ENCODE measurements around the gene SGTB. TPM values are rescaled to one million over a fixed set of nuclear protein-coding genes. Genes with fewer than 3 reads are reported as not detected.
A peak's percentile ranks its signal among the peaks of the same experiment; 100 is the strongest.

SGTB gene
- total RNA-seq, 1 donor from 2014 or later = 31.7 TPM

DNA sequence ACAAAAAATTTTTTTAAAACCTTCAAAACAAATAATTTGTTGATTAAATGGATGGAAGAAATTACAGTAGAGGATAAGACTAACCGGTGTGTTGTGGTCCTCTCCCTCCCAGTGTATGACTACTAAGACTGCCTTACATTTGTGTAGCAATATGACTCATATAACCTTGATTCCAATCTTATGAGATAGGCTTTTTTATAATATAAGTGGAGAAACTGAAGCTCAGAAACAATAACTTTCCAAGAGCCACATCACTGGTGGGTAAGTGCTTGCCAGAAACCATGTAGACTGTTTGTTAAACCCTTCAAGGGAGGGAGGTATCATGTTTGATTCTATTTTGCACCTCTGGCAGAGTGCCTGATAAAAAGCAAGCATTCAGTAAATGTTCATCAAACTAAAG lies 47.6 kb upstream of the SGTB start:
- H3K36me3 ChIP-seq (ENCODE audit: insufficient read depth, low read length) = no peaks in the 10 kb centered on the region
- H3K27me3 Mint-ChIP-seq (ENCODE audit: low read depth, unreplicated experiment) = no peaks in the 10 kb centered on the region
- H3K27me3 ChIP-seq (ENCODE audit: insufficient read depth, low read length) = no peaks in the 10 kb centered on the region
- no peak overlapping the region for H3K4me3 ChIP-seq (ENCODE audit: insufficient read depth, low read depth, low read length)
- H3K9me3 Mint-ChIP-seq (ENCODE audit: unreplicated experiment) = peaks cover 6% of the 10 kb centered on the region
- H3K79me2 ChIP-seq (ENCODE audit: insufficient read depth, low read length) = no peaks in the 10 kb centered on the region
- no peaks in the 10 kb centered on the region for H3K9me3 ChIP-seq (ENCODE audit: insufficient read depth, low read depth, low read length)
- peaks cover 18% of the 10 kb centered on the region for H3K4me1 ChIP-seq (ENCODE audit: insufficient read depth, low read length)
- H3K4me3 Mint-ChIP-seq (ENCODE audit: unreplicated experiment) = no peak overlapping the region
- H3K4me2 ChIP-seq (ENCODE audit: low read length) = peak overlapping the region; percentile 65
- H4K20me1 ChIP-seq (ENCODE audit: insufficient read depth, low read length) = no peaks in the 10 kb centered on the region
- H2AFZ ChIP-seq (ENCODE audit: low read depth, low read length) = no peak overlapping the region
- peak overlapping the region; percentile 80 for H3K27ac Mint-ChIP-seq (ENCODE audit: unreplicated experiment)
- H3K9ac ChIP-seq (ENCODE audit: low read length) = peak overlapping the region; percentile 51
- H3K27ac ChIP-seq (ENCODE audit: low read depth, low read length) = peak overlapping the region; percentile 82
- FAIRE-seq (peak; percentile 56), DNase-seq (ENCODE audit: low read depth) (peak; percentile 96)
- H3K4me1 Mint-ChIP-seq (ENCODE audit: low read depth, unreplicated experiment) = peaks cover 26% of the 10 kb centered on the region
- no peak for TF ChIP-seq CTCF (IDR thresholded peaks at IDR 0.05; ENCODE audit: insufficient read depth, low read depth, low read length)
- no peak for TF ChIP-seq EZH2 (IDR thresholded peaks at IDR 0.05; ENCODE audit: insufficient read depth, low read length)
- peaks cover 24% of the 10 kb centered on the region for H3K36me3 Mint-ChIP-seq (ENCODE audit: low read depth, unreplicated experiment)

DNA sequence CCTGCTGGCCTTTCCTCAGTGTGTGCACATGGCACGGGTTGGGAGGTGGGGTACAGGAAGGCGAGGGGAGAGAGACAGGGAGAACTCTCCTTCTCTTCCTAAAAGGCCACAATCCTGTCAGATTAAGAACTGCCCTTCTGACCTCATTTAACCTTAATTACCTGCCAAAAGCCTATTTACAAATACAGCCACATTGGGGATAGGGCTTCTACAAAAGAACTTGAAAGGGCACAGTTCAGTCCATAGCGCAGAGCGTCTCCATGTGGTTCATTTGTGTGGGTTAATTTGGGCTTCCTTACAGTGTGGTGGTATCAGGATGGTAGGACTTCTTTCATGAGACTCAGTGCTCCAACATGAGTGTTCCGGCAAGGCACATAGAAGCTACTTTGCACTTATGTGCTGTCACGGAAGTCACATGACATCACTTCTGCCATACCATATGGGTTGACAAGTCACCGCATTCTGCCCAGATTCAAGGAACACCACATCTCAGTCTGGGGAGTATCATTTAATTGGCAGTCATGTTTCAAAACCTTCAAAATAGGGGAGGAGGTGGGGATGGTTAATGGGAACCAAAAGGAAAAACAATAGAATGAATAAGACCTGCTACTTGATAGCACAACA lies 46.9 kb upstream of the SGTB start:
- Histone ChIP-seq H3K79me2 (ENCODE audit: insufficient read depth, low read length) (no peaks in the 10 kb centered on the region), H3K27me3 (ENCODE audit: insufficient read depth, low read length) (no peaks in the 10 kb centered on the region), H3K4me1 (ENCODE audit: insufficient read depth, low read length) (peaks cover 14% of the 10 kb centered on the region), H3K4me2 (ENCODE audit: low read length) (peak overlapping the region; percentile 29), H3K4me3 (ENCODE audit: insufficient read depth, low read depth, low read length) (no peak overlapping the region), H3K9ac (ENCODE audit: low read length) (peak overlapping the region; percentile 23), H4K20me1 (ENCODE audit: insufficient read depth, low read length) (no peaks in the 10 kb centered on the region), H3K9me3 (ENCODE audit: insufficient read depth, low read depth, low read length) (no peaks in the 10 kb centered on the region), H3K27ac (ENCODE audit: low read depth, low read length) (peak overlapping the region; percentile 72), H2AFZ (ENCODE audit: low read depth, low read length) (no peak overlapping the region), H3K36me3 (ENCODE audit: insufficient read depth, low read length) (no peaks in the 10 kb centered on the region)
- Mint-ChIP-seq H3K36me3 (ENCODE audit: low read depth, unreplicated experiment) (peaks cover 25% of the 10 kb centered on the region), H3K27ac (ENCODE audit: unreplicated experiment) (peak overlapping the region; percentile 80), H3K4me1 (ENCODE audit: low read depth, unreplicated experiment) (peaks cover 19% of the 10 kb centered on the region), H3K27me3 (ENCODE audit: low read depth, unreplicated experiment) (no peaks in the 10 kb centered on the region), H3K9me3 (ENCODE audit: unreplicated experiment) (peaks cover 6% of the 10 kb centered on the region), H3K4me3 (ENCODE audit: unreplicated experiment) (no peak overlapping the region)
- FAIRE-seq (no peak), DNase-seq (ENCODE audit: low read depth) (no peak)
- TF ChIP-seq EZH2 (IDR thresholded peaks at IDR 0.05; ENCODE audit: insufficient read depth, low read length) (no peak), CTCF (IDR thresholded peaks at IDR 0.05; ENCODE audit: insufficient read depth, low read depth, low read length) (no peak)

- Mint-ChIP-seq H3K4me3 (ENCODE audit: unreplicated experiment) (no peak overlapping the region), H3K9me3 (ENCODE audit: unreplicated experiment) (peaks cover 6% of the 10 kb centered on the region), H3K27ac (ENCODE audit: unreplicated experiment) (no peak overlapping the region), H3K27me3 (ENCODE audit: low read depth, unreplicated experiment) (no peaks in the 10 kb centered on the region), H3K36me3 (ENCODE audit: low read depth, unreplicated experiment) (peaks cover 28% of the 10 kb centered on the region), H3K4me1 (ENCODE audit: low read depth, unreplicated experiment) (peaks cover 19% of the 10 kb centered on the region)
- Histone ChIP-seq H3K4me1 (ENCODE audit: insufficient read depth, low read length) (peaks cover 14% of the 10 kb centered on the region), H4K20me1 (ENCODE audit: insufficient read depth, low read length) (no peaks in the 10 kb centered on the region), H3K27me3 (ENCODE audit: insufficient read depth, low read length) (no peaks in the 10 kb centered on the region), H3K4me2 (ENCODE audit: low read length) (no peak overlapping the region), H3K36me3 (ENCODE audit: insufficient read depth, low read length) (no peaks in the 10 kb centered on the region), H2AFZ (ENCODE audit: low read depth, low read length) (no peak overlapping the region), H3K4me3 (ENCODE audit: insufficient read depth, low read depth, low read length) (no peak overlapping the region), H3K27ac (ENCODE audit: low read depth, low read length) (no peak overlapping the region), H3K9ac (ENCODE audit: low read length) (no peak overlapping the region), H3K9me3 (ENCODE audit: insufficient read depth, low read depth, low read length) (no peaks in the 10 kb centered on the region), H3K79me2 (ENCODE audit: insufficient read depth, low read length) (no peaks in the 10 kb centered on the region)
- FAIRE-seq (no peak), DNase-seq (ENCODE audit: low read depth) (no peak)
- TF ChIP-seq CTCF (IDR thresholded peaks at IDR 0.05; ENCODE audit: insufficient read depth, low read depth, low read length) (no peak), EZH2 (IDR thresholded peaks at IDR 0.05; ENCODE audit: insufficient read depth, low read length) (no peak)
These were observed 45.7 kb upstream of the SGTB start for GRCh38 chr5:65767565-65767964.

All from astrocyte (in vitro differentiated cells and primary cell).